Measurements from ENCODE around the gene CREB3L2.

GRCh38 chr7:137962875-137963507 is 38.9 kb downstream of the CREB3L2 start:
- TF ChIP-seq CTCF (IDR thresholded peaks at IDR 0.05): no peak
- no peak for TF ChIP-seq ZFX (IDR thresholded peaks at IDR 0.05; ENCODE audit: borderline replicate concordance)
